Common myeloid progenitor, CD34-positive (primary cell): ENCODE data around the gene MRGPRD. TPM values are rescaled to one million over a fixed set of nuclear protein-coding genes. Genes with fewer than 3 reads are reported as not detected.

Experiments
- CTCF ChIA-PET: fragments of 350-600 bp; sonication (Branson Sonifier 250); formaldehyde crosslinking; loops from one replicate; lab custom pipeline; 2021; ENCODE audit warnings: antibody characterized with exemption; lab: Charles Lee
- POLR2A ChIA-PET: fragments of 350-600 bp; sonication (Branson Sonifier 250); formaldehyde crosslinking; loops from one replicate; lab custom pipeline; 2021; ENCODE audit warnings: antibody characterized with exemption; lab: Charles Lee
- DNase-seq, 3 donors: peaks; one replicate each; pipeline versions ENCODE4 v3.0.0 to v3.0.0-alpha.2; 2013
- H3K27ac ChIP-seq, 2 experiments: 1 replicate in 1 of 2; 2 replicates in 1 of 2; pipeline ENCODE4 v1.7.0; 2013; ENCODE audit warnings: inconsistent platforms in 2 of 2, low read length in 2 of 2, mild to moderate bottlenecking in 2 of 2, low read depth in 1 of 2, moderate library complexity in 1 of 2; ENCODE audit not compliant: severe bottlenecking in 2 of 2, insufficient read depth in 1 of 2, poor library complexity in 1 of 2
- H3K27me3 ChIP-seq, 5 experiments: replicated peaks in 2 of 5; 1 replicate in 3 of 5; 2 replicates in 2 of 5; pipeline versions ENCODE4 v1.6.1 to v1.7.0; 2013; ENCODE audit warnings: low read length in 4 of 5, mild to moderate bottlenecking in 2 of 5, moderate library complexity in 2 of 5, inconsistent platforms in 1 of 5; ENCODE audit not compliant: insufficient read depth in 5 of 5, control insufficient read depth in 4 of 5
- H3K36me3 ChIP-seq, 4 experiments: 1 replicate in 2 of 4; 2 replicates in 2 of 4; pipeline versions ENCODE4 v1.6.1 to v1.7.0; 2013; ENCODE audit warnings: low read length in 3 of 4, control low read depth in 1 of 4, mild to moderate bottlenecking in 1 of 4; ENCODE audit not compliant: control insufficient read depth in 4 of 4, insufficient read depth in 4 of 4
- H3K4me1 ChIP-seq, 4 experiments: 1 replicate in 3 of 4; 2 replicates in 1 of 4; pipeline versions ENCODE4 v1.6.1 to v1.7.1; 2013; ENCODE audit warnings: low read length in 3 of 4, mild to moderate bottlenecking in 3 of 4, control low read depth in 1 of 4, inconsistent platforms in 1 of 4, moderate library complexity in 1 of 4; ENCODE audit not compliant: control insufficient read depth in 4 of 4, insufficient read depth in 4 of 4; ENCODE audit errors: control extremely low read depth in 1 of 4
- H3K4me3 ChIP-seq, 7 experiments: 1 replicate in 4 of 7; 2 replicates in 3 of 7; pipeline versions ENCODE4 v1.5.1 to v1.7.0; 2013; ENCODE audit warnings: mild to moderate bottlenecking in 7 of 7, low read length in 6 of 7, moderate library complexity in 6 of 7, inconsistent platforms in 2 of 7, low read depth in 2 of 7, control low read depth in 1 of 7; ENCODE audit not compliant: insufficient read depth in 4 of 7, control insufficient read depth in 1 of 7; ENCODE audit errors: extremely low read depth in 1 of 7
- H3K9me3 ChIP-seq, 5 experiments: 1 replicate in 4 of 5; 2 replicates in 1 of 5; pipeline versions ENCODE4 v1.6.1 to v1.7.1; 2013; ENCODE audit warnings: low read length in 4 of 5, mild to moderate bottlenecking in 2 of 5, inconsistent platforms in 1 of 5, low read depth in 1 of 5, moderate library complexity in 1 of 5; ENCODE audit not compliant: control insufficient read depth in 4 of 5, insufficient read depth in 2 of 5; ENCODE audit errors: control extremely low read depth in 1 of 5
- WGBS: methylation state at CpG from one replicate; pipeline ENCODE4 v1.1.5; 2013; ENCODE audit not compliant: insufficient coverage; 5-methylcytosine and 5-hydroxymethylcytosine counted together
- polyA plus RNA-seq: library from polyadenylated mRNA; unstranded; fragments of 120-200 nt; gene quantifications from one replicate; pipeline ENCODE4 v1.2.1, GENCODE V29; 2013

The MRGPRD gene
- not detected for polyA plus RNA-seq

DNA sequence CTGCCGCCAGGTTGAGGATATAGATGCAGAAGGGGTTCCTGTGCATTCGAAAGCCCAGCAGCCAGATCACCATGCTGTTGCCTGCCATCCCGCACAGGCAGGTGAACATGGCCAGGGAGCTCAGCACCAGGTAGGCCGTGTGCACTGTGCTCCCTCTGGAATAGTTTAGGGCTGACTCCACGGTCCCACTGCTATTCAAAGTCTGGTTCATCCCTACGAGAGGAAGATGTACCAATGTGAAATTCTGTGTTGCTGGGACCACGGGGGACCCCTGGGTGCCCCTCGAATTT, at the start of gene MRGPRD:
TSS of gene MRGPRD (minus strand) at position 211 of the 290 bp plus-strand sequence. CDS start at position 211, 0 bp downstream.
- ChIA-PET CTCF (interaction anchor here (1.5 kb wide), 1 partner anchor 14 kb away, joined by 5 read pairs; no protein-coding TSS in a partner anchor), POLR2A (interaction anchor here (0.8 kb wide), 1 partner anchor 20 kb away, joined by 3 read pairs; no protein-coding TSS in a partner anchor)
- Histone ChIP-seq H3K4me3 (no peak within 1 kb of the TSS), H3K4me1 (peaks cover 0 to 11% (median 10%) of the 10 kb centered on the region in 4 experiments), H3K9me3 (peaks cover 0 to 8% (median 5%) of the 10 kb centered on the region in 5 experiments), H3K36me3 (no peaks in the 10 kb centered on the region), H3K27ac (no peak within 1 kb of the TSS), H3K27me3 (peaks cover 0 to 9% (median 5%) of the 10 kb centered on the region in 5 experiments)
- DNase-seq: no peak
- WGBS: 91% methylated on average over 8 of the region's 8 CpGs

DNA sequence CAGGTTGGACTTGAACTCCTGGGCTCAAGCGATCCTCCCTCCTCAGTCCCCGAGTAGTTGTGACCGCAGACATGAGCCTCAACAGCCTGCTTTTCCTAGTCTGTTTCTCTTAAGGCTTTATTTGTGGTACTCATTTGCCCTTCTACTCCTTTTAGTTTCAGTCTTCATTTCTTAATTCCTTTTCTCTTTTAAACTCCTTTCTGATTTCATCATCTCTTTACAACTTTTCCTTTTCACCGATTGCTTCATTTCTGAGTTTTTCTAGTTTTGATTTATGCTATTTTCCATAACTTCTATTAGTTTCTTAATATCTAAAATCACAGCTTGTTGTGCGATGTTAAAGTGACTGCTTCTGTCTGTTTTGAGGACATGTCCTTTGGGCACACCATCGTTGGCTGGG, 49.5 kb upstream of the MRGPRD start:
- CTCF ChIA-PET: no interaction called here
- H3K27ac ChIP-seq: no peak overlapping the region
- H3K4me1 ChIP-seq: no peaks in the 10 kb centered on the region
- DNase-seq: no peak
- WGBS: 100% methylated on average over 2 of the region's 6 CpGs
- POLR2A ChIA-PET: no interaction called here
- H3K9me3 ChIP-seq: no peaks in the 10 kb centered on the region
- H3K36me3 ChIP-seq: no peaks in the 10 kb centered on the region
- H3K27me3 ChIP-seq: peaks cover 0 to 5% (median 2%) of the 10 kb centered on the region in 5 experiments
- H3K4me3 ChIP-seq: no peak overlapping the region

- Histone ChIP-seq H3K27ac (no peak overlapping the region), H3K4me1 (no peaks in the 10 kb centered on the region), H3K4me3 (no peak overlapping the region), H3K36me3 (no peaks in the 10 kb centered on the region), H3K9me3 (no peaks in the 10 kb centered on the region), H3K27me3 (peaks cover 0 to 5% (median 2%) of the 10 kb centered on the region in 5 experiments)
- POLR2A ChIA-PET: no interaction called here
- no peak for DNase-seq
- CTCF ChIA-PET: interaction anchor here (0.7 to 1.1 kb wide), 2 partner anchors 15 to 16 kb away, joined by 3 read pairs; partner anchors contain the start of gene MRGPRF
- WGBS: 57% methylated on average over 7 of the region's 9 CpGs
Observed at GRCh38 chr11:69027704-69028372, 47.1 kb upstream of the MRGPRD start.

DNA sequence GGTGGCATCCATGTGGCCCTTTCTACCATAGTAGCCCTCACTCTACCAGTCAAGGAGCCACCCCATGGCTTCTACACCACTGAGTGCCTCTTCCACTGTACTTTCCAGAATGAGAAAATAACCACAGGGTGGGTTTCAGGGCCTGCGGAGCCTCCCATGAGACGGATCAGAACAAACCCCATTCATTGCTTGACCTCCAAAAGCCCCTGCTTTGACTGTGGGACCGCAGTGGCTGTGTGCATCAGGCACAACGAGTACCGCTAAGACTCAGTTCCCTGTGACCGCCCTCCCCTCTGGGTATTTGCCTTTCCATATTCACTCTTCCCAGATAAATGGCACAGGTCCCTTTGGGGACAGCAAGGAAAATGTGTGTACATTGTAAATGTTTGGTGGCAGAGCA, 43.7 kb upstream of the MRGPRD start:
- Histone ChIP-seq H3K4me1 (no peaks in the 10 kb centered on the region), H3K36me3 (no peaks in the 10 kb centered on the region), H3K27me3 (peaks cover 0 to 2% (median 0%) of the 10 kb centered on the region in 5 experiments), H3K9me3 (no peaks in the 10 kb centered on the region), H3K4me3 (no peak overlapping the region), H3K27ac (no peak overlapping the region)
- 95% methylated on average over 6 of the region's 6 CpGs for WGBS
- CTCF ChIA-PET: no interaction called here
- no peak for DNase-seq
- POLR2A ChIA-PET: no interaction called here

DNA sequence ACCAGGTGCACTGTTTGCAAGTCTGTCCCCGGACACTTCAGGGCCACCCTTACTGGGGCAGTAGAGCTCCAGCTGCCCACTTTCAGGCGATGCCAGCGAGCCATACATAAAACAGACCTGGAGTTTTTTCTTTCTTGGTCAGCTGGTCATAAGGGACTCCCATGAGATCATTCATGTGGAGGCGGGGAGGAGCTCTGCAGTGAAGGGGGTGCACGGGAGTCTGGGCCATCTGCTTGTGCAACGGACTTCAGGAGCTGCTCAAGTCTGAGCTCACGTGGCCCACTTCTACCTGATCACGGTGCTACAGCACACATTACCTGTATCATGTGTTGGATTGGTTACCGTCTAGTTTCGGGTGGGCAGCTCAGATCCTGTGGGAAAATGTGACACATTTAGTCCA, 41.5 kb upstream of the MRGPRD start:
- H3K27ac ChIP-seq: no peak overlapping the region
- no peak overlapping the region for H3K4me3 ChIP-seq
- no peaks in the 10 kb centered on the region for H3K27me3 ChIP-seq
- no peak for DNase-seq
- H3K4me1 ChIP-seq: no peaks in the 10 kb centered on the region
- WGBS: 92% methylated on average over 5 of the region's 10 CpGs
- no peaks in the 10 kb centered on the region for H3K36me3 ChIP-seq
- ChIA-PET CTCF (interaction anchor here (1.3 kb wide), 1 partner anchor 11 kb away, joined by 3 read pairs; no protein-coding TSS in a partner anchor), POLR2A (no interaction called here)
- no peaks in the 10 kb centered on the region for H3K9me3 ChIP-seq

DNA sequence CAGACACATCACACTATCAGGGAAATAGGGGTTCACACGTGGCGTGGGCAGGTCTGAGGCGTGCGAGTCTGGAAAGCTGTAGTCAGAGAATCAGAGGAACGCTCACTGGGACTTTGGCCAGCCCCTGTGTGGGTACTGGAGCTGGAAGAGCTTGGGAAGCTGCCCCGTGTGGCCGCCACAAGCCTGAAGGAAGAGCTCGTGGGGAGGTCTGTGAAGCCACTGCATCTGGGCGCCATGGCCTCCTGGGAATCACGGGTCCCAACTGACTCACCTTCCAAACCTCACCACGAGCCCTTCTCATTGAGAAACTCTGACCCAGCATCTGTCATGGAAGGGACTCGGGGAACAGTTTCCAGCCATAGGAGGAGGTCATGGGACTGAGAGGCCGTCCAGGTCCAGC, 38.1 kb upstream of the MRGPRD start:
- no peaks in the 10 kb centered on the region for H3K4me1 ChIP-seq
- no peaks in the 10 kb centered on the region for H3K36me3 ChIP-seq
- no peak for DNase-seq
- no peak overlapping the region for H3K4me3 ChIP-seq
- H3K9me3 ChIP-seq: no peaks in the 10 kb centered on the region
- H3K27me3 ChIP-seq: peaks cover 0 to 18% (median 5%) of the 10 kb centered on the region in 5 experiments
- ChIA-PET POLR2A (no interaction called here), CTCF (interaction anchor here (0.9 kb wide), 1 partner anchor 26 kb away, joined by 3 read pairs; no protein-coding TSS in a partner anchor)
- H3K27ac ChIP-seq: no peak overlapping the region
- WGBS: 92% methylated on average over 9 of the region's 13 CpGs

DNA sequence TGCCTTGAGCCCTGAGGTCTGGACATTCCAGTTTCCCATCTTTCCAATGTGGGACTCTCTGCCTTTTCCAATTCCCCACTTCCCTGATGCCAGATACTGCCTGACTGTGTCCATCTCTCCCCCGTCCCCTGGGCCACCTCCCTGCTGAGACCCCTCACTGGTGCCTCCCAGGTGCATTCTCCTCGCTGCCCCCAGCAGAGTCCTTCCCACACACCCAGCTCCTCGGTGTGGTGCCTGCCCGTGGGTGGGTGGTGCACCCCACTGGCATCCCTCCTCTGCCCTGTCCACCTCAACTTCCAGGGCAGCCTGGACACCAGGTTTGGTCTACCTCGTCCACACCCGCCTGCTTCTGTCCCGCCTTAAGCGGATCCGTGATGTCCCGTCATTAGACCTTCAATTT, 37.2 kb upstream of the MRGPRD start:
- Histone ChIP-seq H3K9me3 (no peaks in the 10 kb centered on the region), H3K4me1 (peaks cover 0 to 1% (median 0%) of the 10 kb centered on the region in 4 experiments), H3K27ac (no peak overlapping the region), H3K4me3 (no peak overlapping the region), H3K36me3 (no peaks in the 10 kb centered on the region), H3K27me3 (peaks cover 0 to 28% (median 7%) of the 10 kb centered on the region in 5 experiments)
- 90% methylated on average over 10 of the region's 10 CpGs for WGBS
- DNase-seq: no peak
- POLR2A ChIA-PET: no interaction called here
- CTCF ChIA-PET: interaction anchor here (0.9 kb wide), 1 partner anchor 27 kb away, joined by 3 read pairs; no protein-coding TSS in a partner anchor
